HepG2 (cell line): ENCODE results near the gene SRRM1. TPM values are rescaled to one million over a fixed set of nuclear protein-coding genes. Genes with fewer than 3 reads are reported as not detected.

Source experiments
- ATAC-seq: fragments of 200-7000 bp; cut with Tn5 transposase; 3 replicates; pipeline ENCODE4 v1.9.1; 2020; ENCODE audit warnings: mild to moderate bottlenecking, moderate library complexity
- BruUV-seq: library from RNA; stranded (reverse); fragments of 400-500 nt; replicated peaks from 2 replicates; lab custom pipeline; 2021; lab: Mats Ljungman, UMichigan
- CTCF ChIA-PET: fragments of 300-600 bp; formaldehyde crosslinking; extraction: SDS; loops from one replicate; lab custom pipeline; 2021; ENCODE audit warnings: low total read pairs, inconsistent platforms, low intra/inter-chr PET ratio; lab: Yijun Ruan, JAX
- POLR2A ChIA-PET: fragments of 350-600 bp; sonication (Branson Sonifier 250); formaldehyde crosslinking; loops from one replicate; lab custom pipeline; 2020; ENCODE audit warnings: antibody characterized with exemption, inconsistent platforms; lab: Yijun Ruan, JAX
- DNase-seq: peaks from one replicate; pipeline ENCODE4 v3.0.0-alpha.2; 2015; ENCODE audit warnings: low spot score
- FAIRE-seq: peaks from 3 replicates; lab custom pipeline; 2011; peaks lifted over from hg19 to GRCh38; lab: Jason Lieb, UNC
- H2AFZ ChIP-seq: one replicate; pipeline ENCODE4 v1.6.1; 2011; ENCODE audit warnings: low read length, inconsistent platforms
- H3K27ac ChIP-seq: fragments of 300-600 bp; 3 replicates; pipeline ENCODE4 v1.8.0; 2011; ENCODE audit warnings: mixed run types, mild to moderate bottlenecking, mixed read lengths, low read length, inconsistent platforms; ENCODE audit not compliant: insufficient read depth; ENCODE audit errors: extremely low read length
- H3K27me3 ChIP-seq, 2 experiments: fragments of 200-600 bp in 1 of 2; 2 replicates in 1 of 2; 3 replicates in 1 of 2; pipeline versions ENCODE4 v1.6.0 to v1.8.0; 2011; ENCODE audit warnings: low read length in 2 of 2, mild to moderate bottlenecking in 2 of 2, moderate library complexity in 2 of 2, inconsistent platforms in 1 of 2; ENCODE audit not compliant: insufficient read depth in 2 of 2, control insufficient read depth in 1 of 2
- H3K36me3 ChIP-seq, 2 experiments: fragments of 200-600 bp in 1 of 2; replicated peaks in 1 of 2; 2 replicates in 1 of 2; 3 replicates in 1 of 2; pipeline versions ENCODE4 v1.5.1 to v1.8.0; 2011; ENCODE audit warnings: low read length in 2 of 2, inconsistent platforms in 1 of 2; ENCODE audit not compliant: insufficient read depth in 2 of 2, control insufficient read depth in 1 of 2
- H3K4me1 ChIP-seq: 2 replicates; pipeline ENCODE4 v1.5.1; 2012; ENCODE audit warnings: low read length, inconsistent platforms; ENCODE audit not compliant: insufficient read depth
- H3K4me2 ChIP-seq: 2 replicates; pipeline ENCODE4 v1.6.0; 2011; ENCODE audit warnings: low read depth, low read length, inconsistent platforms
- H3K4me3 ChIP-seq, 3 experiments: fragments of 200-600 bp in 1 of 3; sonication (generic), shearing (Covaris generic) in 1 of 3; replicated peaks in 1 of 3; 2 replicates each; pipeline ENCODE4 v1.5.1; 2011 to 2016; ENCODE audit warnings: low read length in 3 of 3, inconsistent platforms in 2 of 3, low read depth in 2 of 3, mild to moderate bottlenecking in 2 of 3, control low read depth in 1 of 3, mixed read lengths in 1 of 3; ENCODE audit not compliant: insufficient read depth in 1 of 3
- H3K79me2 ChIP-seq: one replicate; pipeline ENCODE4 v1.6.1; 2011; ENCODE audit warnings: low read length, inconsistent platforms; ENCODE audit not compliant: insufficient read depth
- H3K9ac ChIP-seq: 2 replicates; pipeline ENCODE4 v1.6.0; 2011; ENCODE audit warnings: mild to moderate bottlenecking, low read depth, low read length, inconsistent platforms; ENCODE audit not compliant: insufficient read depth
- H3K9me3 ChIP-seq: 2 replicates; pipeline ENCODE4 v1.5.1; 2012; ENCODE audit warnings: mild to moderate bottlenecking, low read length
- H4K20me1 ChIP-seq: 2 replicates; pipeline ENCODE4 v1.6.0; 2011; ENCODE audit warnings: inconsistent platforms, mild to moderate bottlenecking, low read length, moderate library complexity; ENCODE audit not compliant: insufficient read depth
- CEBPB ChIP-seq: IDR thresholded peaks from 2 replicates; pipeline ENCODE4 v1.6.1; 2011; ENCODE audit warnings: low read depth, low read length, improper control_type of control experiment, borderline replicate concordance
- CEBPG ChIP-seq: IDR thresholded peaks from 2 replicates; pipeline ENCODE4 v1.6.1; 2016
- CENPX ChIP-seq: sonication (generic); formaldehyde crosslinking; IDR thresholded peaks from 2 replicates; pipeline ENCODE4 v1.9.0; 2021; ENCODE audit warnings: mild to moderate bottlenecking, missing genetic modification reagents, moderate library complexity
- IKZF5 ChIP-seq: IDR thresholded peaks from 2 replicates; pipeline ENCODE4 v1.6.1; 2018; ENCODE audit warnings: missing genetic modification reagents, mild to moderate bottlenecking, missing compliant biosample characterization
- KDM5B ChIP-seq: sonication (generic); formaldehyde crosslinking; IDR thresholded peaks from 2 replicates; pipeline ENCODE4 v1.4.0; 2020; ENCODE audit warnings: missing genetic modification reagents, mild to moderate bottlenecking, borderline replicate concordance
- KLF6 ChIP-seq: IDR thresholded peaks from 2 replicates; pipeline ENCODE4 v1.8.0; 2016; ENCODE audit warnings: missing biosample characterization, missing genetic modification reagents
- LBX2 ChIP-seq: sonication (generic); formaldehyde crosslinking; IDR thresholded peaks from 2 replicates; pipeline ENCODE4 v1.5.0; 2020; ENCODE audit warnings: missing genetic modification reagents, mild to moderate bottlenecking, borderline replicate concordance
- NFKBIZ ChIP-seq: IDR thresholded peaks from 2 replicates; pipeline ENCODE4 v1.6.1; 2018; ENCODE audit warnings: missing genetic modification reagents, missing compliant biosample characterization
- SPEN ChIP-seq: sonication (generic); formaldehyde crosslinking; IDR thresholded peaks from 2 replicates; pipeline ENCODE4 v1.5.1; 2020; ENCODE audit warnings: low read depth, mild to moderate bottlenecking, missing genetic modification reagents
- SRF ChIP-seq: IDR thresholded peaks from 2 replicates; pipeline ENCODE4 v1.6.1; 2011; ENCODE audit warnings: mild to moderate bottlenecking, low read depth, low read length, moderate library complexity
- SYNCRIP ChIP-seq: fragments of 200-400 bp; formaldehyde crosslinking; IDR thresholded peaks from 2 replicates; pipeline ENCODE4 v1.6.1; 2018; ENCODE audit warnings: mild to moderate bottlenecking, low read depth, low read length; ENCODE audit not compliant: insufficient read depth
- U2AF1 ChIP-seq: fragments of 200-400 bp; formaldehyde crosslinking; optimal IDR thresholded peaks from 2 replicates; pipeline ENCODE3; 2017; ENCODE audit warnings: mild to moderate bottlenecking, low read depth, low read length
- ZBTB4 ChIP-seq: sonication (generic); formaldehyde crosslinking; IDR thresholded peaks from 2 replicates; pipeline ENCODE4 v1.4.0; 2020; ENCODE audit warnings: missing genetic modification reagents, mild to moderate bottlenecking, borderline replicate concordance
- ZNF484 ChIP-seq: sonication (generic); formaldehyde crosslinking; IDR thresholded peaks from 2 replicates; pipeline ENCODE4 v1.5.1; 2020; ENCODE audit warnings: mild to moderate bottlenecking, low read depth, missing genetic modification reagents, borderline replicate concordance
- ZNF775 ChIP-seq: sonication (generic); formaldehyde crosslinking; IDR thresholded peaks from 2 replicates; pipeline ENCODE4 v1.4.0; 2020; ENCODE audit warnings: missing genetic modification reagents, mild to moderate bottlenecking, moderate library complexity, borderline replicate concordance
- ZUFSP ChIP-seq: sonication (generic); formaldehyde crosslinking; IDR thresholded peaks from 2 replicates; pipeline ENCODE4 v1.9.0; 2021; ENCODE audit warnings: missing genetic modification reagents, mild to moderate bottlenecking, borderline replicate concordance
- WGBS: methylation state at CpG from one replicate; pipeline ENCODE4 v1.1.6; 2017; ENCODE audit warnings: low lambda C conversion rate; 5-methylcytosine and 5-hydroxymethylcytosine counted together
- in situ Hi-C: cut with HindIII; loops from 2 replicates; pipeline ENCODE4 v1.10.0; 2017; ENCODE audit warnings: low pct_unique_long_range_greater_than_20kb; ENCODE audit not compliant: extremely low pct_ligation_motif_present
- intact Hi-C: fragments of 100-400 bp; cut with micrococcal nuclease; formaldehyde crosslinking; loops from one replicate; pipeline ENCODE4 v1.10.0; 2022; ENCODE audit not compliant: unreplicated experiment
- polyA plus RNA-seq, 8 experiments: library from polyadenylated mRNA; depleted of rRNA in 3 of 8; stranded (reverse) in 7 of 8; unstranded in 1 of 8; fragments of >200 nt; fragmentation: Illumina TruSeq in 4 of 8; extraction: Trizol in 4 of 8; gene quantifications; 2 replicates each; pipeline versions ENCODE4 v1.2.1 to v1.2.3, GENCODE V29; 2011 to 2016; ENCODE audit warnings: low read depth in 4 of 8, missing spikeins in 1 of 8, mixed read lengths in 1 of 8; ENCODE audit not compliant: insufficient read depth in 1 of 8
- total RNA-seq, 5 experiments: library from RNA; depleted of rRNA; stranded (reverse); fragments of >200 nt; fragmentation: Illumina TruSeq; extraction: Trizol; gene quantifications; 2 replicates each; pipeline ENCODE4 v1.2.3, GENCODE V29; 2016; ENCODE audit warnings: low read depth in 1 of 5

The SRRM1 gene
- total and polyA plus RNA-seq, 2 of the 13 experiments (the other 11 are each of a cell fraction or from before 2014, with no cell fraction given) = 31.6 to 44.5 TPM

GRCh38 chr1:24639094-24639493 is 4.0 kb upstream of the SRRM1 start:
- Histone ChIP-seq H3K4me2 (no peak overlapping the region), H3K4me1 (peaks cover 37% of the 10 kb centered on the region), H2AFZ (no peak overlapping the region), H3K4me3 (no peak overlapping the region), H3K36me3 (no peaks in the 10 kb centered on the region), H3K9me3 (no peaks in the 10 kb centered on the region), H4K20me1 (peaks cover 5% of the 10 kb centered on the region), H3K79me2 (peaks cover 18% of the 10 kb centered on the region), H3K9ac (no peak overlapping the region), H3K27ac (peak overlapping the region; percentile 10), H3K27me3 (no peaks in the 10 kb centered on the region; a peak in 1 of 5 replicates)
- WGBS = 94% methylated on average over 2 of the region's 2 CpGs
- TF ChIP-seq SYNCRIP (no peak), ZNF484 (CRISPR knock-in tag) (no peak), ZNF775 (CRISPR knock-in tag) (no peak), KDM5B (CRISPR knock-in tag) (no peak), NFKBIZ (CRISPR knock-in tag) (no peak), CEBPB (peak; percentile 44; the same call in 1 of the 2 replicates), ZBTB4 (CRISPR knock-in tag) (no peak), CENPX (CRISPR knock-in tag) (no peak), ZUFSP (CRISPR knock-in tag) (no peak), CEBPG (CRISPR knock-in tag) (peak; percentile 9; the same call in 1 of the 2 replicates), SRF (no peak), IKZF5 (no peak), SPEN (CRISPR knock-in tag) (no peak), LBX2 (CRISPR knock-in tag) (no peak), KLF6 (CRISPR knock-in tag) (no peak), U2AF1 (no peak)
- in situ Hi-C loops (loop anchor here (10.0 kb wide), 1 partner anchor 94 kb away; no protein-coding TSS in a partner anchor), intact Hi-C loops (loop anchor here (5.0 to 10.0 kb wide), 4 partner anchors 52 to 444 kb away; partner anchors contain the start of gene NCMAP)
- CTCF ChIA-PET = no interaction called here
- no TSS peak for BruUV-seq
- DNase-seq = no peak
- FAIRE-seq = no peak
- ATAC-seq = no peak
- POLR2A ChIA-PET = no interaction called here
